ENCODE results near the gene ZSCAN22.
"Not testable (repeated sequence)": the region's sequence is repeated elsewhere in the genome, so short reads cannot be mapped to it uniquely, and the experiment has no call there.

The ZSCAN22 gene

DNA sequence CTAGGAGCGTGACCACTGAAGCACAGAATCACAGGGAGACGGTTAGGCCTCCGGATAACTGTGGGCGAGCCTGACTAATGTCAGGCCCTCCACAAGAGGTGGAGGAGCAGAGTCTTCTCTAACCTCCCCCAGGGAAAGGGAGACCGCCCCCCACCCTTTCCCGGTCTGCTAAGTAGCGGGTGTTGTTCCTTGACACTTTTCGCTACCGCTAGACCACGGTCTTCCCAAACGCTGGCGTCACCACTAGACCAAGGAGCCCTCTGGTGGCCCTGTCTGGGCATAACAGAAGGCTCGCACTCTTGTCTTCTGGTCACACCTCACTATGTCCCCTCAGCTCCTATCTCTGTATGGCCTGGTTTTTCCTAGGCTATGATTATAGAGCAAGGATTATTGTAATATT lies 16.1 kb upstream of the ZSCAN22 start:
- H3K27me3 Mint-ChIP-seq (ENCODE audit: low read depth); H3K4me3 Mint-ChIP-seq; H3K27ac Mint-ChIP-seq; H3K9me3 Mint-ChIP-seq: not testable (repeated sequence)
- H3K36me3 Mint-ChIP-seq (ENCODE audit: low read depth): peaks cover 95% of the 10 kb centered on the region
- TF ChIP-seq, protein P1, sequence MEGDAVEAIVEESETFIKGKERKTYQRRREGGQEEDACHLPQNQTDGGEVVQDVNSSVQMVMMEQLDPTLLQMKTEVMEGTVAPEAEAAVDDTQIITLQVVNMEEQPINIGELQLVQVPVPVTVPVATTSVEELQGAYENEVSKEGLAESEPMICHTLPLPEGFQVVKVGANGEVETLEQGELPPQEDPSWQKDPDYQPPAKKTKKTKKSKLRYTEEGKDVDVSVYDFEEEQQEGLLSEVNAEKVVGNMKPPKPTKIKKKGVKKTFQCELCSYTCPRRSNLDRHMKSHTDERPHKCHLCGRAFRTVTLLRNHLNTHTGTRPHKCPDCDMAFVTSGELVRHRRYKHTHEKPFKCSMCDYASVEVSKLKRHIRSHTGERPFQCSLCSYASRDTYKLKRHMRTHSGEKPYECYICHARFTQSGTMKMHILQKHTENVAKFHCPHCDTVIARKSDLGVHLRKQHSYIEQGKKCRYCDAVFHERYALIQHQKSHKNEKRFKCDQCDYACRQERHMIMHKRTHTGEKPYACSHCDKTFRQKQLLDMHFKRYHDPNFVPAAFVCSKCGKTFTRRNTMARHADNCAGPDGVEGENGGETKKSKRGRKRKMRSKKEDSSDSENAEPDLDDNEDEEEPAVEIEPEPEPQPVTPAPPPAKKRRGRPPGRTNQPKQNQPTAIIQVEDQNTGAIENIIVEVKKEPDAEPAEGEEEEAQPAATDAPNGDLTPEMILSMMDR (IDR thresholded peaks at IDR 0.05; ENCODE audit: unreplicated experiment in 3 of 3): peak; percentile 28 to 43 (median 36)
- H3K4me1 Mint-ChIP-seq: peaks cover 13% of the 10 kb centered on the region

DNA sequence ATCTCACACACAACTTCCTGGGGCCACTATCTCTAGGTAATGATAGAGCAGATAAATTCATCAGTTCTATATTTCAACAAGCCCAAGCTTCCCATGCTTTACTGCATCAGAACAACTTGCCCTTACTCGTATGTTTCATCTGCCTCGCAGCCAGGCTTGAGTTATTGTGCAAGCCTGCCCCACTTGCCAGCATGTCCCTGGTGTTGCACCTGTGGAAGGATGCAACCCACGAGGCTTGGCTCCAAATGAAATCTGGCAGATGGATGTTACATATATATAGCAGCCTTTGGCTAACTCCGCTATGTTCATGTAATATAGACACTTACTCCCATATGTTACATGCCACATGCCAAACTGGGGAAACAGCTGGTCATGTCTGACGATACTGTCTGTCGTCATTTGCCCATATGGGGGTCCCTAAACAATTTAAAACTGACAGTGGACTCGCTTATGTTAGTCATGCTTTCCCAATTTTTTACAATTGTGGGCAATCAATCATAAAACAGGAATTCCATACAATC lies 15.4 kb upstream of the ZSCAN22 start:
- Mint-ChIP-seq H3K4me1 (peaks cover 6% of the 10 kb centered on the region), H3K27ac (no peak overlapping the region), H3K36me3 (ENCODE audit: low read depth) (peaks cover 93% of the 10 kb centered on the region), H3K9me3 (peaks cover 3% of the 10 kb centered on the region), H3K4me3 (no peak overlapping the region), H3K27me3 (ENCODE audit: low read depth) (no peaks in the 10 kb centered on the region)
- TF ChIP-seq, protein P1 (IDR thresholded peaks at IDR 0.05; ENCODE audit: unreplicated experiment in 3 of 3): no peak

DNA sequence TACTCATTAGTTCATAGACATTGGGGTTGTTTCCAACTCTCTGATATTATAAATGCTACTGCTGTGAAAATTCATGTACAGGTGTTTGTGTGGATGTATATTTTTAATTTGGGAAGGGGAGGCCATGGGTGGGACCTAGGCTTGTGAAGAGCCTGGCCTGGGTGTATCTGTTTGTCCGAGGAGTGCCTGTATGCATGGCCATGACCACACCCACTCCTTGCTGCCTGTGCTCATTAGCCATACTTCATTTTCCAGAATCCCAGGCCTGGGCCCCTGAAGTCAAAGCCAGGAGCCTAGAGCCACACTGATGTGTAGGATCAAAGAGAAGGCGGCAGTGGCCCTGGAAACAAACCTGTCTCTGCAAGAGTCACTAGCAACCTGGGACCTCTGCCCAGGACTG lies 11.2 kb upstream of the ZSCAN22 start:
- no peak overlapping the region for H3K27ac Mint-ChIP-seq
- H3K36me3 Mint-ChIP-seq (ENCODE audit: low read depth): peaks cover 56% of the 10 kb centered on the region
- no peaks in the 10 kb centered on the region for H3K27me3 Mint-ChIP-seq (ENCODE audit: low read depth)

DNA sequence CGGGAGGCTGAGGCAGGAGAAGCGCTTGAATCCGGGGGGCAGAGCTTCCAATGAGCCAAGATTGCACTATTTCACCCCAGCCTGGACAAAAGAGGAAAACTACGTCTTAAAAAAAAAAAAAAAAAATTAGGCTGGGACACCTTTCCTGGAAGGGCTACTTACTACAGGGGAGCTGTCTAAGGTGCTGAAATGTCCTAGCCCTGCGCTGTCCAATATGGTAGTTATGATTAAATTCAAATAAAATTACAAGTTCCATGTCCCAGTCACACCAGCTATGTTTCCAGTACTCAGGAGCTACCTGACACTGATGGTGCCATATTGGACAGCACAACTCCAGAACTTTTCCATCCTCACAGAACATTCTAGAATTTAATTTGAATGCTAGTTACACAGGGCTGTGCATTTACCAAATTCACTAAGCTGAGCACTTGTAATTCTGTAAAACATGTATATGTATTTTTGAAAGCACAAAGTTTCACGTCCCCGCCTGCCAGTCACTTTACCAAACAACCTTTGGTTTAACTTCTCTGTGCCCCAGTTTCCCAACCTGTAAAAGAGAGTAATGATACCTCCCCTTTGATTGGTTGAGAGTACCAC lies 9.2 kb upstream of the ZSCAN22 start:
- Mint-ChIP-seq H3K4me1 (no peaks in the 10 kb centered on the region), H3K27me3 (ENCODE audit: low read depth) (no peaks in the 10 kb centered on the region), H3K9me3 (peaks cover 3% of the 10 kb centered on the region), H3K36me3 (ENCODE audit: low read depth) (peaks cover 37% of the 10 kb centered on the region), H3K27ac (no peak overlapping the region), H3K4me3 (no peak overlapping the region)
- TF ChIP-seq, protein P1 (IDR thresholded peaks at IDR 0.05; ENCODE audit: unreplicated experiment in 3 of 3): no peak

More for the DNA sequence above, 11.2 kb upstream of the ZSCAN22 start:
- Mint-ChIP-seq H3K4me1 (peaks cover 4% of the 10 kb centered on the region), H3K9me3 (peaks cover 3% of the 10 kb centered on the region), H3K4me3 (no peak overlapping the region)
- TF ChIP-seq, protein P1 (IDR thresholded peaks at IDR 0.05; ENCODE audit: unreplicated experiment in 3 of 3): no peak

DNA sequence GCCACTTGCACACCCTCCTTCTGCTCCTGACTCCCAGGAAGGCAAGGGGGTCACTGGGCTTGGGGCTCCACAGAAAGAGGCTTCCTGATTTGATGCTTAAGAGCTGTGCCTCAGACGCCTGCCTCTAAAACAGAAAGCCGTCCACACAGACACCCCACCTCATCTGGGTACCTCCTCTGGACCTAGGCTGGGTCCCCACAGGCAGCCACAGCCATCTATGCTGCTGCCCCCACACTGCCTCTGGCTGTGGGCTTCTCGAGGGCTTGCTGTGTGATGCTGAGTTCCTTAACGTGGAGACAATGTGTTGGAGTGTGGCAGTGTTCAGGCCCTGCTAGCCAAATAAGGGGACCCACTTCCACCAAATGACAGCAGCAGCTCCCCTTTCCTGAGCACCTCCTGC lies 8.5 kb upstream of the ZSCAN22 start:
- no peak overlapping the region for H3K4me3 Mint-ChIP-seq
- H3K27me3 Mint-ChIP-seq (ENCODE audit: low read depth): no peaks in the 10 kb centered on the region
- H3K4me1 Mint-ChIP-seq: no peaks in the 10 kb centered on the region
- peaks cover 30% of the 10 kb centered on the region for H3K36me3 Mint-ChIP-seq (ENCODE audit: low read depth)
- TF ChIP-seq, protein P1 (IDR thresholded peaks at IDR 0.05; ENCODE audit: unreplicated experiment in 3 of 3): no peak
- peaks cover 3% of the 10 kb centered on the region for H3K9me3 Mint-ChIP-seq
- no peak overlapping the region for H3K27ac Mint-ChIP-seq

DNA sequence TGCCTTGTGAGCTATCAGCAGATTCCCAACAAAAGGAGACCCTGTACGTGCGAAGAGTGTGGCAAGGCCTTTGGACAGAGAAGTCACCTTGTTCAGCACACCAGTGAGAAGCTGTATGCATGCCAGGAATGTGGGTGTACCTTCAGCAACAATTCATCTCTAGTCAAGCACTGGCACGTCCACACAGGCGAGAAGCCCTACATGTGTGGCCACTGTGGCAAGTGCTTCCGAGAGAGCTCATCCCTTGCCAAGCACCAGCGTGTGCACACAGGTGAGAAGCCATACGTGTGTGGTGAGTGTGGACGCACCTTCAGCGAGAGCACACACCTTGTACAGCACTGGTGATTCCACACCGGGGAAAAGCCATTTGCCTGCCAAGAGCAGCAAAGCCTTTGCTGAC lies 7.6 kb upstream of the ZSCAN22 start:
- Mint-ChIP-seq H3K9me3 (peaks cover 3% of the 10 kb centered on the region), H3K27me3 (ENCODE audit: low read depth) (no peaks in the 10 kb centered on the region), H3K36me3 (ENCODE audit: low read depth) (peaks cover 21% of the 10 kb centered on the region), H3K4me1 (no peaks in the 10 kb centered on the region), H3K27ac (no peak overlapping the region), H3K4me3 (no peak overlapping the region)
- TF ChIP-seq, protein P1 (IDR thresholded peaks at IDR 0.05; ENCODE audit: unreplicated experiment in 3 of 3): no peak

Data from nephron (organoid).